Measurements from ENCODE around the gene EIF3B.

DNA sequence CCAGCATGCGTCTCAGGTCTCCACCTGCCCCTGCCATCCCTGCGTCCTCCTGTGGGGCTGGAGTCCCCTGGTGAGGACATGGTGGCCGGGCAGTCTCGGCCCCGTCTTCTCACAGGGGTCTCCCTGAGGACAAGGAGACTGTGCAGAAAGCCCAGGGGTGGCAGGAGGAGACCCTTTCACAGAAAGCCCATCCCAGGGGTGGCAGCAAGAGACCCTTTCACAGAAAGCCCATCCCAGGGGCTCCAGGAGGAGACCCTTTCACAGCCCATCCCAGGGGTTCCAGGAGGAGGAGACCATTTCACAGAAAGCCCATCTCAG, 34.0 kb downstream of the EIF3B start:
- TF ChIP-seq POLR2A (IDR thresholded peaks at IDR 0.05; ENCODE audit: low read depth, low read length) (no peak), POLR2AphosphoS5 (IDR thresholded peaks at IDR 0.05; ENCODE audit: low read depth, low read length) (no peak), TAF1 (IDR thresholded peaks at IDR 0.05; ENCODE audit: low read depth, low read length) (no peak), PAX5 (IDR thresholded peaks at IDR 0.05; ENCODE audit: insufficient read depth, low read length, severe bottlenecking) (no peak), SPI1 (IDR thresholded peaks at IDR 0.05; ENCODE audit: low read depth, low read length) (no peak)
